K562 (cell line): ENCODE results near the gene CTBP2. TPM values are rescaled to one million over a fixed set of nuclear protein-coding genes. Genes with fewer than 3 reads are reported as not detected.

ENCODE experiments used
- ESRRB ChIP-seq: fragments of 250-450 bp; sonication (Bioruptor Pico); IDR thresholded peaks from 2 replicates; pipeline ENCODE4 v1.5.0; 2020; ENCODE audit warnings: mild to moderate bottlenecking, moderate library complexity, borderline replicate concordance
- PHB ChIP-seq: fragments of 250-450 bp; sonication (Bioruptor Pico); IDR thresholded peaks from 2 replicates; pipeline ENCODE4 v1.5.0; 2021
- POLR2H ChIP-seq: IDR thresholded peaks from 2 replicates; pipeline ENCODE4 v1.6.1; 2016; ENCODE audit warnings: missing genetic modification characterization, low read depth, mild to moderate bottlenecking, control low read depth, missing compliant biosample characterization, moderate library complexity
- TRIM25 ChIP-seq: fragments of 450-650 bp; IDR thresholded peaks from 2 replicates; pipeline ENCODE4 v1.7.0; 2016; ENCODE audit warnings: borderline replicate concordance
- polyA plus RNA-seq, 8 experiments: library from polyadenylated mRNA; depleted of rRNA in 4 of 8; stranded (reverse) in 5 of 8; unstranded in 3 of 8; fragments of >200 nt; fragmentation: Nextera tagmentation in 2 of 8; fragmentation: Illumina TruSeq in 1 of 8; extraction: Ambion mirVana in 2 of 8; extraction: Trizol in 1 of 8; gene quantifications; 2 replicates each; pipeline versions ENCODE4 v1.2.1 to v1.2.3, GENCODE V29; 2011 to 2014; ENCODE audit warnings: inconsistent platforms in 1 of 8, missing spikeins in 1 of 8
- total RNA-seq, 7 experiments: library from RNA; depleted of rRNA in 6 of 7; stranded (reverse); fragments of >200 nt in 6 of 7; fragmentation: Illumina TruSeq in 2 of 7; extraction: Trizol in 2 of 7; gene quantifications; 2 replicates each; pipeline versions ENCODE4 v1.2.1 to v1.2.3, GENCODE V29; 2011 to 2021; ENCODE audit warnings: low replicate concordance in 1 of 7
- TF ChIP-seq, protein P1 (sequence below): IDR thresholded peaks from 3 replicates; pipeline ENCODE4 v1.6.1; 2011; ENCODE audit warnings: borderline replicate concordance, mild to moderate bottlenecking; ENCODE audit not compliant: insufficient read length, insufficient read depth
- TF ChIP-seq, protein P2 (sequence below): sonication (generic); formaldehyde crosslinking; IDR thresholded peaks from 2 replicates; pipeline ENCODE4 v1.5.0; 2020; ENCODE audit warnings: missing genetic modification reagents
- TF ChIP-seq, protein P3 (sequence below): fragments of 250-450 bp; sonication (Bioruptor Pico); IDR thresholded peaks from 2 replicates; pipeline ENCODE4 v1.8.0; 2022; ENCODE audit warnings: moderate library complexity, mild to moderate bottlenecking, inconsistent platforms

The CTBP2 gene
- total and polyA plus RNA-seq, 9 of the 15 experiments (the other 6 are each of a cell fraction or from before 2014, with no cell fraction given), result 1.3 to 8.8 (median 5.1) TPM

- TF ChIP-seq POLR2H (tag) (no peak), ESRRB (CRISPR knock-in tag) (no peak), TRIM25 (no peak), PHB (CRISPR knock-in tag) (no peak)
- TF ChIP-seq, protein P1, sequence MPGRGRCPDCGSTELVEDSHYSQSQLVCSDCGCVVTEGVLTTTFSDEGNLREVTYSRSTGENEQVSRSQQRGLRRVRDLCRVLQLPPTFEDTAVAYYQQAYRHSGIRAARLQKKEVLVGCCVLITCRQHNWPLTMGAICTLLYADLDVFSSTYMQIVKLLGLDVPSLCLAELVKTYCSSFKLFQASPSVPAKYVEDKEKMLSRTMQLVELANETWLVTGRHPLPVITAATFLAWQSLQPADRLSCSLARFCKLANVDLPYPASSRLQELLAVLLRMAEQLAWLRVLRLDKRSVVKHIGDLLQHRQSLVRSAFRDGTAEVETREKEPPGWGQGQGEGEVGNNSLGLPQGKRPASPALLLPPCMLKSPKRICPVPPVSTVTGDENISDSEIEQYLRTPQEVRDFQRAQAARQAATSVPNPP, result no peak
- TF ChIP-seq, protein P2, sequence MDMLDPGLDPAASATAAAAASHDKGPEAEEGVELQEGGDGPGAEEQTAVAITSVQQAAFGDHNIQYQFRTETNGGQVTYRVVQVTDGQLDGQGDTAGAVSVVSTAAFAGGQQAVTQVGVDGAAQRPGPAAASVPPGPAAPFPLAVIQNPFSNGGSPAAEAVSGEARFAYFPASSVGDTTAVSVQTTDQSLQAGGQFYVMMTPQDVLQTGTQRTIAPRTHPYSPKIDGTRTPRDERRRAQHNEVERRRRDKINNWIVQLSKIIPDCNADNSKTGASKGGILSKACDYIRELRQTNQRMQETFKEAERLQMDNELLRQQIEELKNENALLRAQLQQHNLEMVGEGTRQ (CRISPR knock-in tag), result no peak
- TF ChIP-seq, protein P3, sequence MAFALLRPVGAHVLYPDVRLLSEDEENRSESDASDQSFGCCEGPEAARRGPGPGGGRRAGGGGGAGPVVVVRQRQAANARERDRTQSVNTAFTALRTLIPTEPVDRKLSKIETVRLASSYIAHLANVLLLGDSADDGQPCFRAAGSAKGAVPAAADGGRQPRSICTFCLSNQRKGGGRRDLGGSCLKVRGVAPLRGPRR (CRISPR knock-in tag), result no peak
- TF ChIP-seq, all 486 proteins: peak for 0
Measured at GRCh38 chr10:124967255-124967654, 193.1 kb downstream of the CTBP2 start (continued).
